ENCODE measurements around the gene TBC1D1.

DNA sequence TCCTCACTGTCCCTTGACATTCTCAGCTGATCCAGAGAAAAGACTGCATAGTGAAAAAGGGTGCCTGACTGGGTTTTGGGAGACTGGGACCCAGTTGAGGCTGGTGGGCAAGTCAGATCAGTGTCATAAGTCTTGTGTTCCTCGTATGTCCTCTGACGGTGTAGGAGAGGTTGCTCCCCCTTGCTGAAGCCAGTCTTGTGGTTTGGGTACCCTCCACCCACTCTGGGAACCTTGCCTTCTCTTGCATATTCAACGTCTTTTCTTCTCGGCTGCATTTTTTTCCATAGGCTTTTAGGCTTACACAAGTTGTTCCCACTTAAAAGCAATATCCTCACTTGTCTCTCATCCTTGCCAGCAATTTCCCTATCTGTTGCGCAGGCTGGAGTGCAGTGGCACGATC is 281.2 kb downstream of the TBC1D1 start:
- no peak for TF ChIP-seq CHD1 (IDR thresholded peaks at IDR 0.05; ENCODE audit: low read depth, low read length)
- TF ChIP-seq RNF2 (IDR thresholded peaks at IDR 0.05; ENCODE audit: borderline replicate concordance, low read depth, low read length, missing control alignments, poor library complexity, severe bottlenecking) = no peak
- TF ChIP-seq CEBPB (IDR thresholded peaks at IDR 0.05; ENCODE audit: low read depth, low read length) = no peak
